ENCODE measurements around the gene OLFML1.

DNA sequence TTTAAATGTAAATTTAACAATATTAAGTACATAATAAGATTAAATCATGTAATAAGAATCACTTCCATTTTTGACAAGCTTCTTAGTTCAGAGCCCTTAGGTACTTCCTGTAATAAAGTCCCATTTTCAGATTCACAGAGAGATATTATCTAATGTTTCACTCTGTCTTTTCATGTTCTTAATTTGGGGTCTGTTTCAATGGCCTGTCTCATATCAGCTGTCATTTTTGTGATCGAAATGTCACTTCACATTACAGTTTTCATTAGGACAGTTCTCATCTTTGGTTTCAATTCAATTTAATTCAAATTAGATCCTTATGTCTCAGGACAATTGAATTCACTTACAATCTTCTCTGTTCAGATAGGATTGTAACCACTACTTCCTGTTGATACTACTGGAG, 22.6 kb upstream of the OLFML1 start:
- TF ChIP-seq EP300 (IDR thresholded peaks at IDR 0.05) (no peak), POLR2A (IDR thresholded peaks at IDR 0.05) (no peak)
- TF ChIP-seq, protein P1, sequence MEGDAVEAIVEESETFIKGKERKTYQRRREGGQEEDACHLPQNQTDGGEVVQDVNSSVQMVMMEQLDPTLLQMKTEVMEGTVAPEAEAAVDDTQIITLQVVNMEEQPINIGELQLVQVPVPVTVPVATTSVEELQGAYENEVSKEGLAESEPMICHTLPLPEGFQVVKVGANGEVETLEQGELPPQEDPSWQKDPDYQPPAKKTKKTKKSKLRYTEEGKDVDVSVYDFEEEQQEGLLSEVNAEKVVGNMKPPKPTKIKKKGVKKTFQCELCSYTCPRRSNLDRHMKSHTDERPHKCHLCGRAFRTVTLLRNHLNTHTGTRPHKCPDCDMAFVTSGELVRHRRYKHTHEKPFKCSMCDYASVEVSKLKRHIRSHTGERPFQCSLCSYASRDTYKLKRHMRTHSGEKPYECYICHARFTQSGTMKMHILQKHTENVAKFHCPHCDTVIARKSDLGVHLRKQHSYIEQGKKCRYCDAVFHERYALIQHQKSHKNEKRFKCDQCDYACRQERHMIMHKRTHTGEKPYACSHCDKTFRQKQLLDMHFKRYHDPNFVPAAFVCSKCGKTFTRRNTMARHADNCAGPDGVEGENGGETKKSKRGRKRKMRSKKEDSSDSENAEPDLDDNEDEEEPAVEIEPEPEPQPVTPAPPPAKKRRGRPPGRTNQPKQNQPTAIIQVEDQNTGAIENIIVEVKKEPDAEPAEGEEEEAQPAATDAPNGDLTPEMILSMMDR (IDR thresholded peaks at IDR 0.05), result no peak

All from tibial nerve (tissue), 4 donors.